ENCODE results near the gene LILRB3. TPM values are rescaled to one million over a fixed set of nuclear protein-coding genes. Genes with fewer than 3 reads are reported as not detected.

LILRB3 gene
- polyA plus RNA-seq, 1 experiment, result not detected

- POLR2A ChIA-PET, result no interaction called here
Observed at GRCh38 chr19:54262470-54262869, 39.7 kb upstream of the LILRB3 start.

DNA sequence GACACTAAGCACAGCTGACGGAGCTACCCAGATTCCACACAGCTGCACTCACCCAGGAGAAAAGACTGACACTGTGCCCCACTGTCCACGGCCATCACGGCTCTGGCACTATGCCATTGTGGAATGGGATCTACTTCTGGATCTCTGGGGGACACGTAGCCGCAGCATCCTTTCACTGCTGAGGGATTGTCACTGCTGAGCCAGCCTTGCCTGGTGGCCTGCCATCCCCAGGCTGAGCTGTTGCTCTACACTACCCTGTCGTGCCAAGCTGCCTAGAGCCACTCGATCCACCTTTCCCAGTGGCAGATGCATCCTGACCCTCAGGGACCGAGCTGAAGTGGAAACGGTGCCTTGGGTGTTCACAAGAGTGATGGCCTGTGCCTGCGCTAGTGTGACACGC, 39.3 kb upstream of the LILRB3 start:
- Histone ChIP-seq H3K27me3 (ENCODE audit: control insufficient read depth, insufficient read depth, low read length) (no peaks in the 10 kb centered on the region), H3K9me3 (ENCODE audit: control insufficient read depth, insufficient read depth, low read length) (no peaks in the 10 kb centered on the region), H3K27ac (ENCODE audit: low read depth, low read length) (no peak overlapping the region), H3K4me3 (ENCODE audit: low read depth, low read length) (no peak overlapping the region)
- ChIA-PET CTCF (no interaction called here), POLR2A (no interaction called here)
- no peak for DNase-seq (ENCODE audit: low read depth, low spot score)
- TF ChIP-seq CTCF (IDR thresholded peaks at IDR 0.05; ENCODE audit: low read depth, low read length), result no peak

More at GRCh38 chr19:54262470-54262869, 39.7 kb upstream of the LILRB3 start:
- no peak overlapping the region for H3K4me3 ChIP-seq (ENCODE audit: low read depth, low read length)
- no peaks in the 10 kb centered on the region for H3K27me3 ChIP-seq (ENCODE audit: control insufficient read depth, insufficient read depth, low read length)
- DNase-seq (ENCODE audit: low read depth, low spot score), result no peak
- TF ChIP-seq CTCF (IDR thresholded peaks at IDR 0.05; ENCODE audit: low read depth, low read length), result no peak
- no peaks in the 10 kb centered on the region for H3K9me3 ChIP-seq (ENCODE audit: control insufficient read depth, insufficient read depth, low read length)
- CTCF ChIA-PET, result no interaction called here
- no peak overlapping the region for H3K27ac ChIP-seq (ENCODE audit: low read depth, low read length)

DNA sequence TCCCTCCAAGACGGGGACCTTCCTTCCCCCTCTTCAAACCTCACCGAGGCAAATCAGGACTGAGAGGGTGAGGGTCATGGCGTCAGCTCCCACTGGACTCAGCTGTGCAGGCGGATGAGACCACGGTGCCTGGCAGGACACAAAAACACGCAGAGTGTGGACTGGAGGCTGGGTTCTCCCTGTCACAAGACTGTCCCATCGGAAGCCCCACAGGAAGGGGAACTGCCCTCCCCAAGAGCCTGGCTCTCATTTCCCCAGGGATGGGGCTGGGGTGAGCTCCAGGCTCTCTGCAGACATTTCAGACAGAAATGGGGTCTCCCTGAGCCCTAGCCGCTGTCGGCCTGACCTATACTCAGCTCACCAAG, 34.3 kb upstream of the LILRB3 start, which contains the start of gene LILRB5:
Gene LILRB5 (minus strand): TSS at position 158 of the 365 bp plus-strand sequence. CDS start 80 bp downstream, at position 78.
- H3K9me3 ChIP-seq (ENCODE audit: control insufficient read depth, insufficient read depth, low read length), result no peaks in the 10 kb centered on the region
- no peak for TF ChIP-seq CTCF (IDR thresholded peaks at IDR 0.05; ENCODE audit: low read depth, low read length)
- H3K4me3 ChIP-seq (ENCODE audit: low read depth, low read length), result no peak within 1 kb of the TSS
- peaks cover 18% of the 10 kb centered on the region for H3K27me3 ChIP-seq (ENCODE audit: control insufficient read depth, insufficient read depth, low read length)
- POLR2A ChIA-PET, result no interaction called here
- H3K27ac ChIP-seq (ENCODE audit: low read depth, low read length), result no peak within 1 kb of the TSS
- CTCF ChIA-PET, result no interaction called here
- DNase-seq (ENCODE audit: low read depth, low spot score), result no peak

DNA sequence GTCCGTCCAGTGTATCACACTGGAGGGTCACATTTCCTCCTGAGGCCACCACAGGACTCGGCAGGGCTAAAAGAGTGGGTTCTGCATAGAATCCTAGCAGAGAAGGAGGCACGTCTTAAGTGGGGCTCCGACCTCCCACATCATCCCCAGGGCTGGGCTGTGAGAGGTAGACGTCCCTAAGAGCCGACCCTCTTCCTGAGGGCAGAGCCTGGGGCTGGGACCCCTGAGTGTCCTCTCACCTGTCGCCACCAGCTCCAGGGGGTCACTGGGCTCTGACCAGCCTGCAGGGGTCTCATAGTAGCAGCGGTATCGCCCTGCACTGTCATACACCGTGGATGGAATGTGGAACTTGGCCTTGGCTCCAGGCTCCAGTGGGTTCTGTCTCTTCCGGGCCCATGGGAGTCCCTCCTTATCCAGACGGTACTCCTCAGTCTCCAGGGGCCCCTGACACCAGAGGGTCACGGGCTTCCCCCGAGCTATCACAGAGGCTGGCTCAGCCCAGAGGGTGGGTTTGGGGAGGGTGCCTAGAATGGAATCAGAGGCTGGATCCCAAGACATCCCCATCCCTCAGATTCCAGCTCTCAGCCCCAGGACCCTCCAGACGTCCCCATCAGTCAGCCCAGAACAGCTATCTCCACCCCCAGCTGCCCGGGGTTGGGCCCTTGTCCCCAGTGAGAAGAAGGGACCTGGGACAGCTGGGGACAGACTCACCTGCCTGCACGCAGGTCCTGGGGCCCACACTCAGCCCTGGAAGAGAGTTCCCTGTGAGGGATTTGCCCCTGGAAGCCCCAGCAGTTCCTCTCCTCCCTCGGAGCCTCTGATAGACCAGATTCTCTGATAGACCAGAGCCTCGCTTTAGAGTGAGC, 33.7 kb upstream of the LILRB3 start:
- Histone ChIP-seq H3K4me3 (ENCODE audit: low read depth, low read length) (no peak overlapping the region), H3K27ac (ENCODE audit: low read depth, low read length) (no peak overlapping the region), H3K9me3 (ENCODE audit: control insufficient read depth, insufficient read depth, low read length) (no peaks in the 10 kb centered on the region), H3K27me3 (ENCODE audit: control insufficient read depth, insufficient read depth, low read length) (peaks cover 20% of the 10 kb centered on the region)
- CTCF ChIA-PET, result interaction anchor here (0.7 kb wide), 1 partner anchor 9 kb away, joined by 4 read pairs; no protein-coding TSS in a partner anchor
- POLR2A ChIA-PET, result no interaction called here
- DNase-seq (ENCODE audit: low read depth, low spot score), result no peak
- no peak for TF ChIP-seq CTCF (IDR thresholded peaks at IDR 0.05; ENCODE audit: low read depth, low read length)

DNA sequence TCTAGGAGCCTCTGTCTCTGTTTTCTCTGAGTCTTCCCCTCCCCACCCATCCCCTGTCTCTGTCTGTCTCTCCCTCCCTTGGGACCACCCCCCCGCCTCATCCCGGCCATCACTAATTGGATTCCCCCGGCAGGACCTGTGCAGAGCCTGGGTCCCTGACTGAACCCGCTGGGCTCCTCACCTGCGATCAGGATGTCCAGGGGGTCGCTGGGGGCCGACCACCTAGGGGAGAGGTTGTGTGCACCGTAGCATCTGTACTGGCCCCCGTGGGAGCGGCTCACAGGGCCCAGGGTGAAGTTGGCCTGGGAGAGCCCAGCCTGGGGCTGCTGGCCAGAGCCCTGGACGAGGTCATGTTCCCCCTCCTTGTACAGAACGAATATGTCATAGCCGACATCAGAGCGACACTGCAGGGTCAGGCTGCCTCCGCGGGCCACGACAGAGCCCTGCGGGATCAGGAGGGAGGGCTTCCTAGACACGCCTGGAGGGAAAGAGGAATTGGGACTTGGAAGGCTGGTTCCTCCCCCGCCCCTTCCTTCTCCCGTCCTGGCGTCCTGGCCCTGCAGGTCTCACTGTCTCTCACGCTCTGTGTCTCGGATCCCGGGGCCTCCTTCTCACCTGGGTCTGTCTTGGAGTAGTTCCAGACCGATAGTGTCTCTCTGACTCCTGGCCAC, 32.4 kb upstream of the LILRB3 start:
- POLR2A ChIA-PET, result no interaction called here

More for the DNA sequence above, 32.4 kb upstream of the LILRB3 start:
- H3K27ac ChIP-seq (ENCODE audit: low read depth, low read length), result no peak overlapping the region
- H3K4me3 ChIP-seq (ENCODE audit: low read depth, low read length), result no peak overlapping the region
- no peak for DNase-seq (ENCODE audit: low read depth, low spot score)
- no peaks in the 10 kb centered on the region for H3K9me3 ChIP-seq (ENCODE audit: control insufficient read depth, insufficient read depth, low read length)
- no peak for TF ChIP-seq CTCF (IDR thresholded peaks at IDR 0.05; ENCODE audit: low read depth, low read length)
- CTCF ChIA-PET, result no interaction called here
- H3K27me3 ChIP-seq (ENCODE audit: control insufficient read depth, insufficient read depth, low read length), result peaks cover 20% of the 10 kb centered on the region

Measured in AG04450 (cell line).